Measurements from ENCODE around the gene CAMSAP1.

GRCh38 chr9:135815413-135815812 lies 91.9 kb downstream of the CAMSAP1 start:
- TF ChIP-seq CTCF (IDR thresholded peaks at IDR 0.05), result no peak
- no peak for TF ChIP-seq POLR2A (IDR thresholded peaks at IDR 0.05)
